HG02852 (cell line): Measurements from ENCODE around the gene PRR35.

Experiments
- ATAC-seq: cut with Tn5 transposase; IDR thresholded peaks from one replicate; pipeline ENCODE4 v1.9.1; 2021; ENCODE audit warnings: mild to moderate bottlenecking, moderate library complexity; ENCODE audit not compliant: unreplicated experiment

Gene PRR35

GRCh38 chr16:561957-562938, 2.1 kb downstream of the PRR35 start:
- no peak for ATAC-seq

GRCh38 chr16:563072-563644, 3.0 kb downstream of the PRR35 start:
- ATAC-seq: no peak

- ATAC-seq: no peak
These were observed 4.7 kb downstream of the PRR35 start for GRCh38 chr16:564690-565418.

GRCh38 chr16:565419-566330, 5.5 kb downstream of the PRR35 start:
- no peak for ATAC-seq

GRCh38 chr16:566475-567372, 6.5 kb downstream of the PRR35 start, which contains the start of gene NHLRC4:
TSS of gene NHLRC4 (plus strand) at chr16:567005. CDS start at chr16:568048, 1,043 bp downstream.
- no peak for ATAC-seq

GRCh38 chr16:567373-568256, 7.4 kb downstream of the PRR35 start:
- no peak for ATAC-seq

- ATAC-seq: no peak
These were observed 8.4 kb downstream of the PRR35 start for GRCh38 chr16:568401-569258.

GRCh38 chr16:569445-570254, 9.5 kb downstream of the PRR35 start, which contains the start of gene PIGQ:
TSS of gene PIGQ (plus strand) at chr16:569968. CDS start at chr16:574075, 4,107 bp downstream.
- ATAC-seq: no peak

- no peak for ATAC-seq
These were observed 12.9 kb downstream of the PRR35 start for GRCh38 chr16:572865-573650.

GRCh38 chr16:574021-574760, 14.0 kb downstream of the PRR35 start:
- ATAC-seq: no peak

- ATAC-seq: no peak
These were observed 15.4 kb downstream of the PRR35 start for GRCh38 chr16:575354-576196.

GRCh38 chr16:576197-576822, 16.1 kb downstream of the PRR35 start:
- no peak for ATAC-seq

GRCh38 chr16:576823-577201, 16.6 kb downstream of the PRR35 start:
- ATAC-seq: no peak

- ATAC-seq: no peak
These were observed 17.6 kb downstream of the PRR35 start for GRCh38 chr16:577796-578195.
